ENCODE results near the gene SEC31A. TPM values are rescaled to one million over a fixed set of nuclear protein-coding genes. Genes with fewer than 3 reads are reported as not detected.
"Not testable (repeated sequence)": the region's sequence is repeated elsewhere in the genome, so short reads cannot be mapped to it uniquely, and the experiment has no call there.

The SEC31A gene
- total RNA-seq = 104 TPM

- DNase-seq (ENCODE audit: low read depth in 2 of 3, low spot score in 2 of 3) = peak; percentile 93 to 97 (median 96)
These were observed at the start of gene SEC31A for GRCh38 chr4:82890901-82891706. SEC31A (minus strand) TSS chr4:82891153; CDS start chr4:82881936, 9,217 bp downstream.

GRCh38 chr4:82939414-82939813 is 48.5 kb upstream of the SEC31A start:
- no peak for DNase-seq (ENCODE audit: low read depth in 2 of 3, low spot score in 2 of 3)

DNA sequence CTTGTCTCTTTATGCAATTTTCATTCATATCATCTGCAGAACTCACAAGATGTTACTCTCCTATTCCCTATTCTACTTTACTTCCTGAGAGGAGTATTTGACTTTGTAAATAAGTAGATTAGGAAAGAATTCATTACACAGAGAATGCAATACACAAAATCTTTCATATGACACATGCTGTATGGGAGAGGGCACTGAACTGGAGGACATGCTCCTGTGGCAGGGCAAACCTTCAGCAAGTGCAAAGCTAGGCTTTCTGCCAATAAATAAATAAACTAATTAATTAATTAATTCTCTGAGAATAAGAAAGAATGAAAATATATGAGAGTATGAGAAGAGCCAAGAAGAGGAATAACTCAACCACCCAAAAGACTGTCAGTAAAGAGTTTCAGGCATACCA is 43.5 kb upstream of the SEC31A start:
- no peak for DNase-seq (ENCODE audit: low read depth in 2 of 3, low spot score in 2 of 3)

GRCh38 chr4:82930848-82931755 is 40.1 kb upstream of the SEC31A start:
- DNase-seq (ENCODE audit: low read depth in 2 of 3, low spot score in 2 of 3) = no peak

GRCh38 chr4:82921795-82922194 is 30.8 kb upstream of the SEC31A start:
- no peak for DNase-seq (ENCODE audit: low read depth in 2 of 3, low spot score in 2 of 3)

GRCh38 chr4:82919386-82919785 is 28.4 kb upstream of the SEC31A start:
- no peak for DNase-seq (ENCODE audit: low read depth in 2 of 3, low spot score in 2 of 3)

DNA sequence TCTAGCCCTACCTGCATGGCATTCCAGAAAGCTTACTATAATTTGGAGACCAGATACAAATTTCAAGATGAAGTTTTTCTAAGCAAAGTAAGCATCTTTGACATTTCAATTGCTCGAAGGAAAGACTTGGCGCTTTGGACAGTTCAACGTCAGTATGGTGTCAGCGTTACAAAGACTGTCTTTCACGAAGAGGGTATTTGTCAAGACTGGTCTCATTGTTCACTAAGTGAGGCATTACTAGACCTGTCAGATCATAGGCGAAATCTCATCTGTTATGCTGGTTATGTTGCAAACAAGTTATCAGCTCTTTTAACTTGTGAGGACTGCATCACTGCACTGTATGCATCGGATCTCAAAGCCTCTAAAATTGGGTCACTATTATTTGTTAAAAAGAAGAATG is 27.1 kb upstream of the SEC31A start:
- no peak for DNase-seq (ENCODE audit: low read depth in 2 of 3, low spot score in 2 of 3)

GRCh38 chr4:82913968-82914367 is 23.0 kb upstream of the SEC31A start:
- not testable (repeated sequence) for DNase-seq (ENCODE audit: low read depth in 2 of 3, low spot score in 2 of 3)

GRCh38 chr4:82913305-82913704 is 22.4 kb upstream of the SEC31A start:
- DNase-seq (ENCODE audit: low read depth in 2 of 3, low spot score in 2 of 3) = no peak

- DNase-seq (ENCODE audit: low read depth in 2 of 3, low spot score in 2 of 3) = no peak
These were observed 18.4 kb upstream of the SEC31A start for GRCh38 chr4:82909326-82909725.

DNA sequence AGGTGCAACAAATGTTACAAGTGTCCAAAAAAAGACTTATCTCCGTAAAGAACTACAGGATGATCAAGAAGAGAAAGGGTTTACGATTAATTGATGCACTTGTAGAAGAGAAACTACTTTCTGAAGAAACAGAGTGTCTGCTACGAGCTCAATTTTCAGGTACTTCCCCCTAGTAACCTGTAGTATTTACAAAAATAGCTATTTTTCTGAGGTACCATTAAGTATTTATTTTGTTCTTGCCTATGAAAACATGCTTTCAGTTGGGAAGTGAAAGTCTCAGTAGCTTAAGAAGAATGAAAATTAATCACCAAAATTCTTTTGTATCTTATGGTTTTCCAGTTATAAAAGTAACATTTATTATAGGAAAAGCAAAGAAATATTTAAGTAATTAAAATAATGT is 15.5 kb upstream of the SEC31A start:
- DNase-seq (ENCODE audit: low read depth in 2 of 3, low spot score in 2 of 3) = no peak

GRCh38 chr4:82905205-82905604 is 14.3 kb upstream of the SEC31A start:
- DNase-seq (ENCODE audit: low read depth in 2 of 3, low spot score in 2 of 3) = peak in 2 of 3 donors; percentile 59 to 63

DNA sequence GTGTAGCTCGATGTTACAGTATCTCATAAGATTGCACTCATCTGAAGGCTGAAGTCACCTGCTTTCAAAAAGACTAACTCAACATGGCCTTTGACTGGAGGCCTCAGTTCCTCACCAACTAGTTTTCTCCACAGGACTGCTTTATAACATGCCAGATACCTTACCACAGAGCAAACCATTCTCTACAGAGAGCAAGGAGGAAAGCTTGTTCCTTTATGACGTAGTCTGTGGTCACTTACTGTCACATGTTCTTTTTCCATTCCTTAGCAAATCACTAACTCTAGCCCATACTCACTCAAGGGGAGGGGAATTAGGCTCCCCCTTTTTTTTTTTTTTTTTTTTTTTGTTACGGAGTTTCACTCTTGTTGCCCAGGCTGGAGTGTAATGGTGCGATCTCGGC is 12.8 kb upstream of the SEC31A start:
- DNase-seq (ENCODE audit: low read depth in 2 of 3, low spot score in 2 of 3) = peak in 1 of 3 donors; percentile 73

- DNase-seq (ENCODE audit: low read depth in 2 of 3, low spot score in 2 of 3) = no peak
These were observed 10.3 kb upstream of the SEC31A start for GRCh38 chr4:82901183-82901718.

- peak; percentile 97 to 100 (median 99) for DNase-seq (ENCODE audit: low read depth in 2 of 3, low spot score in 2 of 3)
These were observed 9.6 kb upstream of the SEC31A start, which contains the start of gene THAP9 for GRCh38 chr4:82900411-82901182. THAP9 (plus strand) TSS chr4:82900735; CDS start chr4:82900803, 68 bp downstream.

GRCh38 chr4:82900066-82900410 is 9.1 kb upstream of the SEC31A start:
- no peak for DNase-seq (ENCODE audit: low read depth in 2 of 3, low spot score in 2 of 3)

DNA sequence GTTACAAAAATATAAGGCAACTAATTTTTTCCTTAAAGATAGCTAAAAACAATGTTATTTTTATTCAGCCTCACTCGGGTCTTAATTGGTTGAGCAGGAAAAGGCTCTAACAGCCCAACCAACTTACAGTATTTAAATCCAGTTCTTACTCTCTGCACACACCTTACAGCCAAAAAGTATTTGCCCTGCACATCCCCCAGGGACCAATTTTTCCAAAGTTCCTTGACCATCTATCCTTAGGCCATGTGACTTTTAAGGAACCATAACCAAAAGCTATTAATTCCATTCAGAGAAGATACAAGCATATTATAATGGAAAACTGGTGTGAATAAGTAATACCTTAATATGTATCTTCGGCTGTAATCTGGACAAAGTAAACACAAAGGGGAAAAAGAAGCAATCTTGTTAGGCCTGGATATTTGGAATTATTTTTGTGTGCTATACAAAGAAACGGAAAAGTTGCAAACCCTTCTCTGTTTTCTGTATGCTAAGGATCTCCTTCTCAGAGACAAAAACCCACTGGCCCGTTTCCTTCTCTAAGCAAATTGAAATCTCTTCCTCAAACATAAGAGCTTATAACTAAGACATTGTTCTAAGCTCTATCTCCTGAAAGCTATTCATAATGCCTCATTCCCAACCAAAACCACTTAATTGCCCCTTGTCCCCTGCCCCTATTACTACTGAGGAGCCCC is 8.6 kb upstream of the SEC31A start:
- DNase-seq (ENCODE audit: low read depth in 2 of 3, low spot score in 2 of 3) = no peak

DNA sequence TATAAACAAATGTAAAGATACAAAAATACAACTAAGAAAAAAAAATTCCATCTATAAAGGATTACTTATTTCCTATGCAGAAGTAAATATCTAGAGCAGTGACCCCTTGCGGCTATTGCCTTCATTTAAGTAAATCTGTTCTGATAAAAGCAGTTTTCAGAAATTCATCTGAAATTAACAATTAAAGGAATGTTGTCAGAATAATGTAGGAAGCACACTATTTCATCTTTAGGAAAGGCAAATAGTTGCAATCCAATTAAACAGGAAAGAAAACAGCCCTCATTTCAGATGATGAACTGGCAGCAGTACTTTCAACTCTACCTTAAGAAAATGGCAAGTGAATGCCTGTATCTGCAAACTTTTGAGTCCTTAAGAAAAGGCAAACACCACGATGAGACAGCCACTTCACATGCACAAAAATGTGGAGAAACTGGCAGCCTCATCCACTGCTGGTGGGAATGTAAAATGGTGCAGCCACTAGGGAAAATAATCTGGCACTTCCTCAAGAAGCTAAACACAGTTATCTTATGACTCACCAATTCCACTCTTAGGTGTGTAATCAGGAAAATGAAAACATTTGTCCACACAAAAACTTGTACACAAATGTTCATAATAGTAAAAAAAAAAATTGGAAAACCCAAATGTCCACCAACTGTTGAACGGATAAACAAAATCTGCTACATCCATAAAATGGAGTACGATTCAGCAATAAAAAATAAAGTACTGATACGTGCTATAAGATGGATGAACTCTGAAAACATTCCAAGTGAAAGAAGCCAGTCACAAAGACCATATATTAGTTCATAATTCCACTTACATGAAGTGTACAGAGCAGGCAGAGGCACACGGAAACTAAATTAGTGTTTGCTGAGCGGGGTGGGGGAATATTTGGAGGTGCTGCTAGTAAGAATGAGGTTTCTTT is 7.6 kb upstream of the SEC31A start:
- peak in 1 of 3 donors; percentile 53 for DNase-seq (ENCODE audit: low read depth in 2 of 3, low spot score in 2 of 3)

GRCh38 chr4:82896755-82897154 is 5.8 kb upstream of the SEC31A start:
- no peak for DNase-seq (ENCODE audit: low read depth in 2 of 3, low spot score in 2 of 3)
